Adipocyte (in vitro differentiated cells): ENCODE results near the gene COL1A1.

Source experiments
- DNase-seq: peaks from one replicate; pipeline ENCODE4 v3.0.0-alpha.2; 2015; ENCODE audit warnings: low read depth
- H3K27me3 ChIP-seq: replicated peaks from 2 replicates; pipeline ENCODE4 v1.7.0; 2013; ENCODE audit warnings: mild to moderate bottlenecking, low read length, moderate library complexity; ENCODE audit not compliant: control insufficient read depth, insufficient read depth
- H3K36me3 ChIP-seq: 2 replicates; pipeline ENCODE4 v1.7.0; 2013; ENCODE audit warnings: low read length, mild to moderate bottlenecking, moderate library complexity; ENCODE audit not compliant: control insufficient read depth, insufficient read depth, severe bottlenecking
- H3K4me1 ChIP-seq: 2 replicates; pipeline ENCODE4 v1.7.0; 2013; ENCODE audit warnings: mild to moderate bottlenecking, low read length, moderate library complexity; ENCODE audit not compliant: control insufficient read depth, insufficient read depth
- H3K4me3 ChIP-seq: 2 replicates; pipeline ENCODE4 v1.7.0; 2013; ENCODE audit warnings: mild to moderate bottlenecking, low read length, moderate library complexity
- H3K9ac ChIP-seq: 2 replicates; pipeline ENCODE4 v1.7.0; 2013; ENCODE audit warnings: mild to moderate bottlenecking, low read length, moderate library complexity
- H3K9me3 ChIP-seq: 2 replicates; pipeline ENCODE4 v1.7.0; 2013; ENCODE audit warnings: mild to moderate bottlenecking, low read length, moderate library complexity; ENCODE audit not compliant: control insufficient read depth

COL1A1 gene

GRCh38 chr17:50196036-50196435 lies 5.4 kb downstream of the COL1A1 start:
- DNase-seq, result no peak
- peak overlapping the region; percentile 100 for H3K9ac ChIP-seq
- no peaks in the 10 kb centered on the region for H3K9me3 ChIP-seq
- no peaks in the 10 kb centered on the region for H3K27me3 ChIP-seq
- H3K4me3 ChIP-seq, result peak overlapping the region; percentile 92
- peaks cover 79% of the 10 kb centered on the region for H3K36me3 ChIP-seq
- H3K4me1 ChIP-seq, result peaks cover 66% of the 10 kb centered on the region

- Histone ChIP-seq H3K4me1 (peaks cover 68% of the 10 kb centered on the region), H3K27me3 (no peaks in the 10 kb centered on the region), H3K9me3 (no peaks in the 10 kb centered on the region), H3K36me3 (peaks cover 87% of the 10 kb centered on the region), H3K9ac (peak overlapping the region; percentile 100), H3K4me3 (peak overlapping the region; percentile 92)
- peak; percentile 61 for DNase-seq
Observed at GRCh38 chr17:50194934-50195865, 6.2 kb downstream of the COL1A1 start.

GRCh38 chr17:50194140-50194933 lies 7.1 kb downstream of the COL1A1 start:
- peak overlapping the region; percentile 92 for H3K4me3 ChIP-seq
- no peaks in the 10 kb centered on the region for H3K27me3 ChIP-seq

GRCh38 chr17:50192618-50193291 lies 8.7 kb downstream of the COL1A1 start:
- Histone ChIP-seq H3K27me3 (no peaks in the 10 kb centered on the region), H3K4me3 (peak overlapping the region; percentile 14), H3K4me1 (peaks cover 66% of the 10 kb centered on the region), H3K9me3 (no peaks in the 10 kb centered on the region), H3K36me3 (peaks cover 95% of the 10 kb centered on the region), H3K9ac (peak overlapping the region; percentile 100)
- DNase-seq, result peak; percentile 18

More at GRCh38 chr17:50194140-50194933, 7.1 kb downstream of the COL1A1 start:
- peak overlapping the region; percentile 100 for H3K9ac ChIP-seq
- H3K9me3 ChIP-seq, result no peaks in the 10 kb centered on the region
- peaks cover 96% of the 10 kb centered on the region for H3K36me3 ChIP-seq
- peaks cover 69% of the 10 kb centered on the region for H3K4me1 ChIP-seq
- DNase-seq, result peak; percentile 29

- Histone ChIP-seq H3K4me3 (peak overlapping the region; percentile 14), H3K36me3 (peaks cover 95% of the 10 kb centered on the region), H3K9ac (peak overlapping the region; percentile 100), H3K27me3 (no peaks in the 10 kb centered on the region), H3K9me3 (no peaks in the 10 kb centered on the region), H3K4me1 (peaks cover 66% of the 10 kb centered on the region)
- DNase-seq, result peak; percentile 37
Observed at GRCh38 chr17:50192144-50192617, 9.2 kb downstream of the COL1A1 start.

GRCh38 chr17:50191359-50192143 lies 9.9 kb downstream of the COL1A1 start:
- Histone ChIP-seq H3K27me3 (no peaks in the 10 kb centered on the region), H3K9me3 (no peaks in the 10 kb centered on the region), H3K36me3 (peaks cover 96% of the 10 kb centered on the region), H3K4me3 (peak overlapping the region; percentile 14), H3K9ac (peak overlapping the region; percentile 100), H3K4me1 (peaks cover 64% of the 10 kb centered on the region)
- DNase-seq, result peak; percentile 51

- Histone ChIP-seq H3K27me3 (no peaks in the 10 kb centered on the region), H3K9ac (peak overlapping the region; percentile 100), H3K36me3 (peaks cover 96% of the 10 kb centered on the region), H3K4me1 (peaks cover 64% of the 10 kb centered on the region), H3K4me3 (no peak overlapping the region), H3K9me3 (no peaks in the 10 kb centered on the region)
- DNase-seq, result peak; percentile 62
Observed at GRCh38 chr17:50190603-50191358, 10.7 kb downstream of the COL1A1 start.

GRCh38 chr17:50190293-50190602 lies 11.2 kb downstream of the COL1A1 start:
- Histone ChIP-seq H3K9ac (peak overlapping the region; percentile 100), H3K4me3 (no peak overlapping the region), H3K9me3 (no peaks in the 10 kb centered on the region), H3K4me1 (peaks cover 62% of the 10 kb centered on the region), H3K27me3 (no peaks in the 10 kb centered on the region), H3K36me3 (peaks cover 96% of the 10 kb centered on the region)
- peak; percentile 47 for DNase-seq

- Histone ChIP-seq H3K9ac (peak overlapping the region; percentile 100), H3K27me3 (no peaks in the 10 kb centered on the region), H3K4me3 (no peak overlapping the region), H3K4me1 (peaks cover 63% of the 10 kb centered on the region), H3K36me3 (peaks cover 96% of the 10 kb centered on the region), H3K9me3 (no peaks in the 10 kb centered on the region)
- DNase-seq, result peak; percentile 58
Observed at GRCh38 chr17:50189550-50190292, 11.7 kb downstream of the COL1A1 start.
